ENCODE measurements around the gene NAT8L.
A peak's percentile ranks its signal among the peaks of the same experiment; 100 is the strongest.
"Not testable (repeated sequence)": the region's sequence is repeated elsewhere in the genome, so short reads cannot be mapped to it uniquely, and the experiment has no call there.

Gene NAT8L

GRCh38 chr4:2059046-2059725 is at the start of gene NAT8L:
NAT8L (plus strand) TSS chr4:2059327; CDS start chr4:2059512, 185 bp downstream.
- DNase-seq, result no peak

GRCh38 chr4:2009651-2010233 is 49.4 kb upstream of the NAT8L start:
- peak; percentile 27 for DNase-seq

- DNase-seq, result no peak
Observed at GRCh38 chr4:2011583-2011982, 47.5 kb upstream of the NAT8L start.

- DNase-seq, result no peak
Observed at GRCh38 chr4:2015008-2015407, 44.1 kb upstream of the NAT8L start.

GRCh38 chr4:2021358-2022018 is 37.6 kb upstream of the NAT8L start:
- not testable (repeated sequence) for DNase-seq

GRCh38 chr4:2024683-2025082 is 34.4 kb upstream of the NAT8L start:
- no peak for DNase-seq

- no peak for DNase-seq
Observed at GRCh38 chr4:2025817-2026216, 33.3 kb upstream of the NAT8L start.

- not testable (repeated sequence) for DNase-seq
Observed at GRCh38 chr4:2027120-2027519, 32.0 kb upstream of the NAT8L start.

GRCh38 chr4:2031161-2031560 is 28.0 kb upstream of the NAT8L start:
- not testable (repeated sequence) for DNase-seq

- DNase-seq, result no peak
Observed at GRCh38 chr4:2036327-2036726, 22.8 kb upstream of the NAT8L start.

GRCh38 chr4:2036866-2037265 is 22.3 kb upstream of the NAT8L start:
- DNase-seq, result no peak

GRCh38 chr4:2040391-2041238 is 18.5 kb upstream of the NAT8L start:
- no peak for DNase-seq

GRCh38 chr4:2041239-2042130 is 17.6 kb upstream of the NAT8L start:
- peak; percentile 74 for DNase-seq

GRCh38 chr4:2042204-2042946 is 16.8 kb upstream of the NAT8L start:
- peak; percentile 15 for DNase-seq

GRCh38 chr4:2042947-2043395 is 16.2 kb upstream of the NAT8L start:
- DNase-seq, result no peak

- no peak for DNase-seq
Observed at GRCh38 chr4:2043396-2044118, 15.6 kb upstream of the NAT8L start.

GRCh38 chr4:2044119-2044485 is 15.0 kb upstream of the NAT8L start:
- DNase-seq, result no peak

- no peak for DNase-seq
Observed at GRCh38 chr4:2044542-2045517, 14.3 kb upstream of the NAT8L start.

GRCh38 chr4:2045518-2045951 is 13.6 kb upstream of the NAT8L start:
- no peak for DNase-seq

Data from fibroblast of skin of right biceps (primary cell).